Measurements from ENCODE around the gene GNB1L.

The GNB1L gene

GRCh38 chr22:19818324-19819207, 36.1 kb downstream of the GNB1L start:
- no peak overlapping the region for H3K4ac ChIP-seq (ENCODE audit: low read length)
- WGBS, 2 donors (ENCODE audit: extremely low coverage in 2 of 2, insufficient read length in 2 of 2, insufficient replicate concordance in 1 of 2) = no CpG with 5 or more reads among the region's 17 CpGs
- DNase-seq (ENCODE audit: low spot score) = no peak
- H3K14ac ChIP-seq (ENCODE audit: low read length) = peak overlapping the region; percentile 3
- H3K9me3 ChIP-seq (replicated peaks in 1 of 2; ENCODE audit: control insufficient read depth in 2 of 2, insufficient read depth in 1 of 2, low read depth in 1 of 2, low read length in 2 of 2) = no peaks in the 10 kb centered on the region
- no peak overlapping the region for H2BK5ac ChIP-seq (ENCODE audit: low read length)
- H3K4me3 ChIP-seq (ENCODE audit: low read length in 2 of 2) = no peak overlapping the region
- peak overlapping the region; percentile 53 for H3K9ac ChIP-seq (ENCODE audit: low read depth, low read length, poor library complexity)
- no peak overlapping the region for H2BK120ac ChIP-seq (ENCODE audit: low read depth, low read length)
- peak overlapping the region; percentile 17 for H2AK5ac ChIP-seq (ENCODE audit: low read depth, low read length)
- peaks cover 0 to under 1% of the 10 kb centered on the region in 2 donors for H3K36me3 ChIP-seq (replicated peaks in 1 of 2; ENCODE audit: control insufficient read depth in 2 of 2, insufficient read depth in 2 of 2, low read length in 2 of 2)
- H3K23ac ChIP-seq (ENCODE audit: low read depth, low read length, poor library complexity) = peak overlapping the region; percentile 75
- no peak overlapping the region for H4K91ac ChIP-seq (ENCODE audit: low read depth, low read length, poor library complexity)
- H4K8ac ChIP-seq (ENCODE audit: low read depth, low read length) = no peak overlapping the region
- peak overlapping the region; percentile 35 for H3K18ac ChIP-seq (ENCODE audit: low read length)
- H2AFZ ChIP-seq (ENCODE audit: low read length) = no peak overlapping the region
- no peak overlapping the region for H3K4me2 ChIP-seq (ENCODE audit: insufficient read depth, low read length, poor library complexity, severe bottlenecking)
- H3K4me1 ChIP-seq (ENCODE audit: control insufficient read depth in 2 of 2, insufficient read depth in 1 of 2, low read depth in 1 of 2, low read length in 2 of 2) = peaks cover 0 to 5% of the 10 kb centered on the region in 2 donors
- peaks cover 10% of the 10 kb centered on the region for H3K79me1 ChIP-seq (ENCODE audit: low read depth, low read length)
- no peak overlapping the region for H2BK12ac ChIP-seq (ENCODE audit: low read length)
- no peak overlapping the region for H3K27ac ChIP-seq (replicated peaks; ENCODE audit: low read length)
- no peak overlapping the region for H2BK15ac ChIP-seq (ENCODE audit: low read length)
- no peaks in the 10 kb centered on the region for H3K27me3 ChIP-seq (ENCODE audit: control insufficient read depth in 3 of 3, insufficient read depth in 3 of 3, low read depth in 1 of 3, low read length in 3 of 3)

GRCh38 chr22:19816372-19817119, 38.1 kb downstream of the GNB1L start:
- Histone ChIP-seq H4K91ac (ENCODE audit: low read depth, low read length, poor library complexity) (peak overlapping the region; percentile 38), H2AFZ (ENCODE audit: low read length) (no peak overlapping the region), H3K14ac (ENCODE audit: low read length) (no peak overlapping the region), H2AK5ac (ENCODE audit: low read depth, low read length) (no peak overlapping the region), H3K27ac (replicated peaks; ENCODE audit: low read length) (no peak overlapping the region), H3K9ac (ENCODE audit: low read depth, low read length, poor library complexity) (no peak overlapping the region), H3K36me3 (replicated peaks in 1 of 2; ENCODE audit: control insufficient read depth in 2 of 2, insufficient read depth in 2 of 2, low read length in 2 of 2) (peaks cover 0 to 4% of the 10 kb centered on the region in 2 donors), H2BK120ac (ENCODE audit: low read depth, low read length) (no peak overlapping the region), H2BK15ac (ENCODE audit: low read length) (no peak overlapping the region), H2BK12ac (ENCODE audit: low read length) (no peak overlapping the region), H2BK5ac (ENCODE audit: low read length) (no peak overlapping the region), H3K4me3 (ENCODE audit: low read length in 2 of 2) (peak overlapping the region in 1 of 2 donors; percentile 64), H3K4ac (ENCODE audit: low read length) (no peak overlapping the region), H3K27me3 (ENCODE audit: control insufficient read depth in 3 of 3, insufficient read depth in 3 of 3, low read depth in 1 of 3, low read length in 3 of 3) (no peaks in the 10 kb centered on the region), H3K9me3 (replicated peaks in 1 of 2; ENCODE audit: control insufficient read depth in 2 of 2, insufficient read depth in 1 of 2, low read depth in 1 of 2, low read length in 2 of 2) (no peaks in the 10 kb centered on the region), H3K79me1 (ENCODE audit: low read depth, low read length) (peaks cover 8% of the 10 kb centered on the region), H3K4me2 (ENCODE audit: insufficient read depth, low read length, poor library complexity, severe bottlenecking) (no peak overlapping the region), H4K8ac (ENCODE audit: low read depth, low read length) (no peak overlapping the region), H3K4me1 (ENCODE audit: control insufficient read depth in 2 of 2, insufficient read depth in 1 of 2, low read depth in 1 of 2, low read length in 2 of 2) (peaks cover 0 to 3% of the 10 kb centered on the region in 2 donors), H3K18ac (ENCODE audit: low read length) (no peak overlapping the region), H3K23ac (ENCODE audit: low read depth, low read length, poor library complexity) (peak overlapping the region; percentile 45)
- no peak for DNase-seq (ENCODE audit: low spot score)
- WGBS, 2 donors (ENCODE audit: extremely low coverage in 2 of 2, insufficient read length in 2 of 2, insufficient replicate concordance in 1 of 2) = 100% methylated on average over 1 of the region's 14 CpGs; no CpG with 5 or more reads in 1 of the 2 donors

- no peak overlapping the region for H4K91ac ChIP-seq (ENCODE audit: low read depth, low read length, poor library complexity)
- no peak overlapping the region for H3K27ac ChIP-seq (replicated peaks; ENCODE audit: low read length)
- no peaks in the 10 kb centered on the region for H3K9me3 ChIP-seq (replicated peaks in 1 of 2; ENCODE audit: control insufficient read depth in 2 of 2, insufficient read depth in 1 of 2, low read depth in 1 of 2, low read length in 2 of 2)
- peaks cover 4% of the 10 kb centered on the region for H3K79me1 ChIP-seq (ENCODE audit: low read depth, low read length)
- H2BK120ac ChIP-seq (ENCODE audit: low read depth, low read length) = no peak overlapping the region
- H3K36me3 ChIP-seq (replicated peaks in 1 of 2; ENCODE audit: control insufficient read depth in 2 of 2, insufficient read depth in 2 of 2, low read length in 2 of 2) = peaks cover 0 to 4% of the 10 kb centered on the region in 2 donors
- no peak overlapping the region for H3K4me3 ChIP-seq (ENCODE audit: low read length in 2 of 2)
- no peak overlapping the region for H3K14ac ChIP-seq (ENCODE audit: low read length)
- no peak overlapping the region for H3K9ac ChIP-seq (ENCODE audit: low read depth, low read length, poor library complexity)
- H2AK5ac ChIP-seq (ENCODE audit: low read depth, low read length) = no peak overlapping the region
- peaks cover 0 to 3% of the 10 kb centered on the region in 2 donors for H3K4me1 ChIP-seq (ENCODE audit: control insufficient read depth in 2 of 2, insufficient read depth in 1 of 2, low read depth in 1 of 2, low read length in 2 of 2)
- H2BK12ac ChIP-seq (ENCODE audit: low read length) = no peak overlapping the region
- H4K8ac ChIP-seq (ENCODE audit: low read depth, low read length) = no peak overlapping the region
- no peak overlapping the region for H3K4ac ChIP-seq (ENCODE audit: low read length)
- no CpG with 5 or more reads among the region's 16 CpGs for WGBS, 2 donors (ENCODE audit: extremely low coverage in 2 of 2, insufficient read length in 2 of 2, insufficient replicate concordance in 1 of 2)
- H3K23ac ChIP-seq (ENCODE audit: low read depth, low read length, poor library complexity) = peak overlapping the region; percentile 37
- no peak for DNase-seq (ENCODE audit: low spot score)
- H3K18ac ChIP-seq (ENCODE audit: low read length) = no peak overlapping the region
- H2BK15ac ChIP-seq (ENCODE audit: low read length) = no peak overlapping the region
- H2BK5ac ChIP-seq (ENCODE audit: low read length) = no peak overlapping the region
- no peak overlapping the region for H3K4me2 ChIP-seq (ENCODE audit: insufficient read depth, low read length, poor library complexity, severe bottlenecking)
- no peaks in the 10 kb centered on the region for H3K27me3 ChIP-seq (ENCODE audit: control insufficient read depth in 3 of 3, insufficient read depth in 3 of 3, low read depth in 1 of 3, low read length in 3 of 3)
- no peak overlapping the region for H2AFZ ChIP-seq (ENCODE audit: low read length)
Observed at GRCh38 chr22:19815823-19816290, 38.8 kb downstream of the GNB1L start.
